Testis (tissue), 3 donors: ENCODE measurements around the gene POU6F2. TPM values are rescaled to one million over a fixed set of nuclear protein-coding genes. Genes with fewer than 3 reads are reported as not detected.

Experiments used
- DNase-seq: peaks from one replicate; pipeline ENCODE4 v3.0.0-alpha.2; 2019
- H3K27ac ChIP-seq, 2 donors: fragments of 200-600 bp; sonication (generic); one replicate each; pipeline ENCODE4 v1.5.1; 2019
- H3K27me3 ChIP-seq: fragments of 200-600 bp; sonication (generic); one replicate; pipeline ENCODE4 v1.5.1; 2019
- H3K36me3 ChIP-seq: fragments of 200-600 bp; sonication (generic); one replicate; pipeline ENCODE4 v1.5.1; 2017; ENCODE audit warnings: low read depth; ENCODE audit errors: missing control alignments
- H3K4me1 ChIP-seq: fragments of 200-600 bp; sonication (generic); one replicate; pipeline ENCODE4 v1.5.1; 2019
- H3K4me3 ChIP-seq, 2 donors: fragments of 200-600 bp; sonication (generic); one replicate each; pipeline ENCODE4 v1.5.1; 2017 to 2019
- H3K9me3 ChIP-seq: fragments of 200-600 bp; sonication (generic); one replicate; pipeline ENCODE4 v1.5.1; 2017
- CTCF ChIP-seq, 3 experiments: fragments of 450-650 bp in 2 of 3; fragments of 200-600 bp in 1 of 3; sonication (generic) in 1 of 3; IDR thresholded peaks; one replicate each; pipeline ENCODE4 v1.5.1; 2016 to 2019; ENCODE audit warnings: antibody characterized with exemption in 3 of 3, mild to moderate bottlenecking in 2 of 3, moderate library complexity in 1 of 3
- POLR2A ChIP-seq: fragments of 450-650 bp; IDR thresholded peaks from one replicate; pipeline ENCODE4 v1.6.1; 2017; ENCODE audit warnings: antibody characterized with exemption, mild to moderate bottlenecking, moderate library complexity
- WGBS, 2 donors: methylation state at CpG; one replicate each; pipeline ENCODE4 v1.1.5; 2018; 5-methylcytosine and 5-hydroxymethylcytosine counted together
- intact Hi-C: fragments of 100-400 bp; cut with DNase I; formaldehyde crosslinking; loops from one replicate; pipeline ENCODE4 v1.15.1; 2023; ENCODE audit warnings: low total_unique reads
- polyA plus RNA-seq: library from polyadenylated mRNA; stranded (reverse); fragments of 350-450 nt; fragmentation: Illumina TruSeq; extraction: RNeasy Lipid Tissue Mini Kit (QIAGEN cat#74804); gene quantifications from one replicate; pipeline ENCODE4 v1.2.3, GENCODE V29; 2014; ENCODE audit warnings: low read depth, low replicate concordance; ENCODE audit not compliant: insufficient read depth
- total RNA-seq, 2 donors: library from RNA; depleted of rRNA; stranded (reverse); fragments of >200 nt; gene quantifications; one replicate each; pipeline ENCODE4 v1.2.3, GENCODE V29; 2016

Gene POU6F2
- total and polyA plus RNA-seq, 3 donors from 2014 or later: 1.3 to 3.4 (median 1.7) TPM

GRCh38 chr7:39261771-39262170 is 284.1 kb downstream of the POU6F2 start:
- DNase-seq: no peak
- no peaks in the 10 kb centered on the region for H3K27me3 ChIP-seq
- intact Hi-C loops: no loop called here
- 78 to 85% methylated on average over 2 of the region's 2 CpGs for WGBS, 2 donors
- H3K27ac ChIP-seq: no peak overlapping the region
- TF ChIP-seq POLR2A (no peak), CTCF (IDR thresholded peaks at IDR 0.05) (no peak)
- H3K4me1 ChIP-seq: no peaks in the 10 kb centered on the region
- H3K4me3 ChIP-seq: no peak overlapping the region
- H3K9me3 ChIP-seq: no peaks in the 10 kb centered on the region
- no peaks in the 10 kb centered on the region for H3K36me3 ChIP-seq

- intact Hi-C loops: no loop called here
- Histone ChIP-seq H3K36me3 (no peaks in the 10 kb centered on the region), H3K27ac (no peak overlapping the region), H3K4me1 (no peaks in the 10 kb centered on the region), H3K9me3 (no peaks in the 10 kb centered on the region), H3K4me3 (no peak overlapping the region), H3K27me3 (no peaks in the 10 kb centered on the region)
- 62 to 64% methylated on average over 9 of the region's 9 CpGs for WGBS, 2 donors
- no peak for DNase-seq
- TF ChIP-seq POLR2A (no peak), CTCF (IDR thresholded peaks at IDR 0.05) (no peak)
Measured at GRCh38 chr7:39265641-39266591, 288.2 kb downstream of the POU6F2 start.

GRCh38 chr7:39269034-39269433 is 291.3 kb downstream of the POU6F2 start:
- no peaks in the 10 kb centered on the region for H3K27me3 ChIP-seq
- no peak for DNase-seq
- WGBS, 2 donors: 65 to 91% methylated on average over 2 of the region's 2 CpGs
- no peak for TF ChIP-seq POLR2A
- no peak for TF ChIP-seq CTCF (IDR thresholded peaks at IDR 0.05)
- H3K36me3 ChIP-seq: no peaks in the 10 kb centered on the region
- intact Hi-C loops: no loop called here
- no peak overlapping the region for H3K4me3 ChIP-seq
- H3K9me3 ChIP-seq: no peaks in the 10 kb centered on the region
- no peaks in the 10 kb centered on the region for H3K4me1 ChIP-seq
- no peak overlapping the region for H3K27ac ChIP-seq

GRCh38 chr7:39270018-39270417 is 292.3 kb downstream of the POU6F2 start:
- no peak for DNase-seq

More at GRCh38 chr7:39270018-39270417, 292.3 kb downstream of the POU6F2 start:
- intact Hi-C loops: no loop called here
- Histone ChIP-seq H3K27me3 (no peaks in the 10 kb centered on the region), H3K4me1 (no peaks in the 10 kb centered on the region), H3K4me3 (no peak overlapping the region), H3K9me3 (no peaks in the 10 kb centered on the region), H3K36me3 (no peaks in the 10 kb centered on the region), H3K27ac (no peak overlapping the region)
- no peak for TF ChIP-seq POLR2A
- no peak for TF ChIP-seq CTCF (IDR thresholded peaks at IDR 0.05)
- 91 to 94% methylated on average over 5 of the region's 5 CpGs for WGBS, 2 donors
